IPS-18c (cell line): ENCODE measurements around the gene ELMOD3.

Source experiments
- H3K4me3 ChIP-seq: 2 replicates; pipeline ENCODE4 v1.7.0; 2013; ENCODE audit warnings: low read depth, mild to moderate bottlenecking, low read length, moderate library complexity; ENCODE audit not compliant: insufficient read depth
- H3K9me3 ChIP-seq: one replicate; pipeline ENCODE4 v1.6.1; 2013; ENCODE audit warnings: mild to moderate bottlenecking, low read length, moderate library complexity; ENCODE audit not compliant: control insufficient read depth, insufficient read depth

The ELMOD3 gene

DNA sequence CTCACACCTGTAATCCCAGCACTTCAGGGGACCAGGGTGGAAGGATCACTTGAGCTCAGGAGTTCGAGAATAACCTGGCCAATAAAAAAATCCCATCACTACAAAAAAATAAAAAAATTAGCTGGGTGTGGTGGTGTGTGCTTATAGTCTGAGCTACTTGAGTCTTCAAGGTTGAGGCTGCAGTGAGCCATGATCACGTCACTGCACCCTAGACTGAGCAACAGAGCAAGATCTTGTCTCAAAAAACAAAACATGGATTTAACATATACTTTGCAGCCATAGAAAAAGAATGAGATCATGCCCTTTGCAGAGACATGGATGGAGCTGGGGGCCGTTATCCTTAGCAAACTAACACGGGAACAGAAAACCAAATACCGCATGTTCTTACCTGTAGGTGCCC is 86.2 kb downstream of the ELMOD3 start:
- H3K4me3 ChIP-seq: no peak overlapping the region
- peaks cover 3% of the 10 kb centered on the region for H3K9me3 ChIP-seq
